Measurements from ENCODE around the gene B3GALT6.

The B3GALT6 gene

DNA sequence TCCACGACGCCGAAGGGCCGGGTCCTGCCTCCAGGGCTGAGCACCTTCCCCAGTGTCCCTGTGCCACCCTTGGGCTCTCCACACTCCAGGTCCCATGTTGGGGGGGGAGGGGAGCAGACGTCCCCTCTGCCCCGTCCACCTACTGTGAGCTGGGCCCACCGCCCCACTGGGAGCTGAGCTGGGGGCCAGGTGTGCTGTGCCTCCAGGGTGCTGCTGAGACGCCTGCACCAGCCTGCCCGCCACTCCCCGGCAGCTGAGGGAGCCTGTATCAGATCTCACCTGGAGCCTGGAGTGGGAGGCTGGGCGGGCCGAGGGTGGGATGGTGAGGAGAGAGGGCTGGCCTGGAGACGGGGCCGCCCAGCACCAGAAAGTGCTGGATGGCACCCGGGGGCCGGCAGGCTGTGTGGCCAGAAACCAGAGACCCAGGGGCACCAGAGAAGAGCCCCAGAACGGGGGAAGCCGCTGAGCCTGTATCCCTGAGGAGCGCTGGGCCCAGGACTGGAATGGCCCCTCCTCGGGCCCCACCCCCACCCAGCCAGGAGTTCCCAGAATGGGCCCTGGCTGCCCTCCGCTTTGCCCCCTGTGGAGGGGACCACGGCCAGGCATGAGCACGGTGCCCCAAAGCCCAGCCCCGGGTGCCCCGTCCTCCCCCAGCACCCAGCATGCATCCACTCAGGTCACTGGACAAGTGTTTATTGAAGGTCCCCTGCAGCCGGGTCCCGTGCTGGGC lies 29.0 kb upstream of the B3GALT6 start:
- no peak for DNase-seq

DNA sequence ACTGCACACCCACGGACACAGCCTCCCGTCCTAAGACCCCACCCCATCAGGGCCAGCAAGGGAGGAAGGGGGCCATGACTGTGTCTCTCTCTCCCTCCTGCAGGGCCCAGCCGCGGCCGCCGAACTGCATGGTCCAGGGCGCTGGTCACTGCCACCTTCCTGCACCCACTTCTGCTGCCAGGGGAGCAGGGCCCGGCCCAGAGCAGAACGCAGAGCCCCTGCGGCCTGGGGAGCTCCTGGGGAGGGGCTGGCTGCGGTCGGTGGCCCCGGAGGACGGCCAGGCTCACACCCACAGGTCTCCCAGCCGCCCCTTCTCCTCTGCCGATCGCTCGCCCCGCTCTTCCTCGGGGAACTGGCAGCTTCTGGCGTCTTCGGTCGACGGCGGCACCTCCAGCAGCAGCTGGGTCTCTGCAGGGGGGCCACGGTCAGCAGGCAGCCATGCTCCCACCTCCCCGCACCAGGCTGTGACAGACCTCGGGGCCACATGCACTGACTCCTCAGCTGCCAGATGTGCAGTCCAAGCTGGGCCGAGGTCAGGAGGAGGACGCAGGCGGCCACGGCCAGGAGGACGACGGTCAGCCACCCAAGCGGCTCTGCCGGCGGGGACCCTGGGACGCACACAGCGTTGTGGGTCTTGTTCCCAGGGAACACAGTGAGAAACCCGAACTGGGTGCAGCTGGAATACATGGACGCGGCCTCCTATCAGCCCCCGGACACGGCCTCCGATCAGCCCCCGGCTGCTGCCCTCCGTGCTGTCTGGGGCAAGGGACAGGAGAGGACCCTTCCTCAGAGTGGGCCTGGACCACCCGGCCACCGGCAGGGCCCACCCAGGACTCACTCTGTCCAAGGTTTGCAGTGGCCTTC lies 28.2 kb upstream of the B3GALT6 start:
- no peak for DNase-seq

DNA sequence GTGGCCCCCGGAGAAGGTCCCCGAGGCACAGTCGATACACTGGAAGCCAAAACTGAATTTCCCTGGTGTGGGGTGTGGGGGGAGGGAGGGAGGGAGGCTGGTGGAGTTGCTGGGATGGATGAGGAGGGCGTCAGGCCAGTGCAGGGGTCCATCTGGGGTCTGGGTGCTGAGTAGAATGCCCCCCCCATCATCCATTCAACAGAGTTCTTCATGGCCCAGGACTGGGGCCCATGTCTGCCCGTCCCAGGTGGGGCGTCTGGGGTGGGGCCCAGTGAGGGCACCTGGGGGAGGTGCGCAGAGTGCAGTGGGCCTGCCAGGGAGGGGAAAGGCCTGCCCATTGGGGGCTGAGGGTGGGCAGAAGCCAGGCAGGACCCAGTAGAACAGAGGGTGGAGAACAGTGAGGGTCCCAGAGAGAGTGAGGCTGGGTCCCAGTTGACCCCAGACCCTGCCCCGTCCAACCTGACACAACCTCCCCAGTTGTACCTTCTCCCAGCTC lies 27.6 kb upstream of the B3GALT6 start:
- no peak for DNase-seq

DNA sequence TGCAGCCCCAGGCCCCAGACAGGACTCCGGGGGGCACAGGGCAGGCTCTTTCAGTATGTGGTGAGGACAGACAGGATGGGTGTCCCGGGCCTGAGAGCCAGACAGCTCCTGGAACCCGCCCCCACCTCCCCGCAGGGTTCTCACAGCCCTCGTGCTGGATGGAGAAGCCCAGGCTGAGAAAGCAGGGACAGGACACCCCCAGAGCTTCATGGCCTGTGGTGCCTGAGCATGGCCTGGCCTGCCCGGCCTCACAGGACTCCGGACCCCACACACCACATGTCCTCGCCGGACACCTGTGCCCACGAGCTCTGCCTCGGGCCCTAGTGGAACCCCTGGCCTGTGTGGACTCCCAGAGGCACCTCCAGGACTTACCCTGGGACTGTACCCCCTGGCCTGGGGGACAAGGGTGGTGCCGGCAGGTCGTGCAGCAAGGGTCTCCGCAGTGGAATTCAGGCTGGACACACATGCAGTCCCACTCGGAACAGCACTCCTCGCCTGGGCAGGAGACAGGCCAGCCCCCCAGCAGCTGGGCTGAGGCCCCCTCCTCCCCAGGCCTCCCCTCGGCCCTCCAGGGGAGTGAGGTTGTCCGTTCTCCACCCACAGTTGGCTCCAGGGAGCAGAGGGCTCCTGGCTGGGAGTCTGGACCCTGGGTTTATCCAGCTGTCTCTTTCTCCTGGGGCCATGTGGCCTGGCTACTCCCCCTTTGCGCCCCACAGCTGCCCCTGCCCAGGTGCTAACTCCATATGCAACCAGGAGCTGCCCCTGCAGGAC lies 26.9 kb upstream of the B3GALT6 start:
- no peak for DNase-seq

DNA sequence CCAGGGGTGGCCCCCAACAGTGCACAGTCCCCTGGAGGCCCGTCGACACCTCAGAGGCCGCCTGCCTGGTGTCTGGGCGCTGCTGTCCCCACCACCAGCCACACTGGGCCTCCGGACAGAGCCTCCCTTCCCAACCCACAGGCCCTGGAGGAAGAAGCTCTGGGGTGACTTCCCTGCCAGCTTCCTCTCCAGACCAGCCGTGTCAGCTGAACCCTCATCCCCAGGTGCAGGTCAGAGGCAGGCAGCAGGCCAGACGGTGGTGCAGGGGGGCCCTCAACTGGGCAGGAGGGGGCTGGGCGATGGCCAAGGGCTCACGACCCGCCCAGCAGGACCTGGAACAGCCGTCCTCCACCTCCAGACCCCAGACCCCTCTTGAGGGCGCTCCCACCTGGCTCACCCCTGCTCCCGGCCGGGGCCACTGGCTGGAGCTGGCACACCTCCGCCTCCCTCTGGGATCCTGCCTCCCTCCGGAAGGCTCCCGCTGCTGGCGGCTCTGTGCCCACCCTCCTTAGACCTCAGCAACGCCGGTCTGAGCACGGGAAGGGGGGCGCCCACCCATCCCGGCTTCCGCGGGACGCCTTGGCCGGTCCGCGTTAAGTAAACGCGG lies 26.2 kb upstream of the B3GALT6 start:
- no peak for DNase-seq

DNA sequence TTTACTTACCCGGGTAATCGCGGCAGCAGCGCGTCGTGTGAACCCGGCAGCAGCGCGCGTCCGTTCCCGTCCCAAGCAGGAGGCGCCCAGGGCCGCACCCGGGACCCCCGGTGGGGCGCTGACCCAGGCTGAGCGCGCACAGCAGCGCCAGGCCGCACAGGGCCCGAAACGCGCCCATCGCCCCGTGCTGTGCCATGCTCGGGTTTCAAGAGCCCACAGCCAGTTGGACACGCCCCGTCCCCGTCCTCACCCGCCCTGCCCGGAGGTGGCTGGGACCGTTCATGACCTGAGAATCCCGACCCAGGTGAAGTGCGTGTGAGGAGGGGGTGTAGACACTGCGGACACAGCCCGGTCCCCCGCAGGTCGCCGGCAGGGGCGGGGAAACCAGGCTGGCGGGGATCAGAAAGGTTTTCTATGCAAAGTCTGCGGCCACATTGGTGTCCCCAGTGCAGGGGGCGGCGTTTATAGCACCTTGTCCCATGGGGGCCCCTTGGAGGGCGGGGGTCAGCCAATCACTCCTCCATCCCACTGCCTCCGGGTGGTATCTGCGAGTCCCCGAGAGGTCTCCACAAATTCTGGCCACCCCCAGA lies 25.6 kb upstream of the B3GALT6 start, which contains the start of gene TNFRSF18:
Gene TNFRSF18, minus strand, starts transcription at position 217 of the 590 bp plus-strand sequence. Its CDS starts 21 bp downstream, at position 196.
- no peak for DNase-seq

DNA sequence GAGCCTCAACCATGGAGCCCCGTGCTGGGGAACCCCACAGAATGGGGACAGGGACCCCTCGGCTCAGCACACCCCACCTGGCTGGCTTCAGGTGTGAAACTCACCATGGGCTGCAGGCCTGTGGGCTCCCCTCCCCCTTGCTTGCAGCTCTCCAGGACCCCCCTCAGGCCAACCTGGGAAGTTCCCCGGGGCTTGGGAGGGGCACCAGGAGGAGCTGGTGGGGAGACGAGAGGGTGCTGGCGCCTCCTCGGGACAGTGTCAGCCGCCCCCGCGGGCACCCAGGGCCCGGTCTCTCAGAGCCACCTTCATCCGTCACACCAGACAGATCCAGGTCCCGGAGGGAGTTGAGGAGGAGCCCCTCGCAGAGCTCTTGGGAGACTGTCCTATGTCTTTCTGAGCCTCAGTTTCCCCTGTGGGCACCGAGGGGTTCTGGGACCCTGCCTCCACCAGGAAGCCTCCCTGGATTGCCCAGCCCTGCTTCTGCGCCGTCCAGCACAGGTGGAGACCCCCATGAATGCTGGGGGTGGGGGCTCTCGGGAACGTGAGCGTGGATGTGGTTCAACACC lies 25.0 kb upstream of the B3GALT6 start:
- no peak for DNase-seq

DNA sequence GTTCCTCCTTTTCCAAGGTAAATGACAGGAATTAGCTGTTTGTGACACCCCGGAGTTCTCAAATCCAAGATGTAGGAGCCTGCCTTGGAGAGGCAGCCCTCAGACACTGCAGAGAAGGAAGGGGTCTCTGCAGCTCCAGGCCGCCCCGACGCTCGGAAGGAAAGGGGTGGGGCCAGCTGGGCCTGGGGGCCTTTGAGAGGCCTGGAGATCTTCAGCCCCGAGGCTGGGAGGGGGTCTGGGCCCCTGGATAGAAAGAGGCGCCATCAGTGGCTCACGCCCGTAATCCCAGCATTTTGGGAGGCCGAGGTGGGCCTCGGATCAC lies 24.5 kb upstream of the B3GALT6 start:
- DNase-seq = no peak

DNA sequence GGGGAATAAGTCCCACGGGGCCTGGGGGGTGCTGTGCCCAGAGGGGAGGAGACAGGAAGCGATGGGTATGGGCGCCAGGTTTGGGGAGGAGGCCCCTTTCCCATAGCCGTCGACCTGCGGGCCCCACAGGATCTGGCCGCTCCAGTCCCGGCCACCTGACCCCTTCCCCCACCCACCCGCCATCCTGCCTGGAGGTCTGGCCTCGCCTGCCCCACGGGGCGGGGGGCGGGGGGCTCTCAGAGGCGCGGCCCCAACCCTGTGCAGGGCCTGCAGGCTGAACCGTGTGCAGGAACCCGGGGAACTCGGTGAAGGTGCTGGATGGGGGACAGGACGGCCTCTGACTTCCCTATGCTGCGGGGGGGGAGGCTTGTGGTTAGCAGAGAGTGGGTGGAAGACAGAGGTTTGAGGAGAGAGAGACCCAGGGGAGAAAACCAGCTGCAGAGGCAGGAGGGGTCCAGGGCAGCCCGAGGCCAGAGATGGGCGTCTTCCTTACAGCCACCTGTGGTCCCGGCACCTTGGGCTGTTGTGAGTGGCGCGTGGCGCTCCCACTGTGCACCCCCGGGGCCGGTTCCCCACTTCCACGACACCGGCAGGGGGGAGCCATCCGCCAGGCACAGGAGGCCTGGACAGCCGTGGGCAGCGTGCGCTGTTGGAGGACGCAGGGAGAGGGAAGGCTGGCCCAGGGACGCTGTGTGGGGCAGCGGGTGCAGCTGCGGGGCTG lies 23.2 kb upstream of the B3GALT6 start:
- no peak for DNase-seq

DNA sequence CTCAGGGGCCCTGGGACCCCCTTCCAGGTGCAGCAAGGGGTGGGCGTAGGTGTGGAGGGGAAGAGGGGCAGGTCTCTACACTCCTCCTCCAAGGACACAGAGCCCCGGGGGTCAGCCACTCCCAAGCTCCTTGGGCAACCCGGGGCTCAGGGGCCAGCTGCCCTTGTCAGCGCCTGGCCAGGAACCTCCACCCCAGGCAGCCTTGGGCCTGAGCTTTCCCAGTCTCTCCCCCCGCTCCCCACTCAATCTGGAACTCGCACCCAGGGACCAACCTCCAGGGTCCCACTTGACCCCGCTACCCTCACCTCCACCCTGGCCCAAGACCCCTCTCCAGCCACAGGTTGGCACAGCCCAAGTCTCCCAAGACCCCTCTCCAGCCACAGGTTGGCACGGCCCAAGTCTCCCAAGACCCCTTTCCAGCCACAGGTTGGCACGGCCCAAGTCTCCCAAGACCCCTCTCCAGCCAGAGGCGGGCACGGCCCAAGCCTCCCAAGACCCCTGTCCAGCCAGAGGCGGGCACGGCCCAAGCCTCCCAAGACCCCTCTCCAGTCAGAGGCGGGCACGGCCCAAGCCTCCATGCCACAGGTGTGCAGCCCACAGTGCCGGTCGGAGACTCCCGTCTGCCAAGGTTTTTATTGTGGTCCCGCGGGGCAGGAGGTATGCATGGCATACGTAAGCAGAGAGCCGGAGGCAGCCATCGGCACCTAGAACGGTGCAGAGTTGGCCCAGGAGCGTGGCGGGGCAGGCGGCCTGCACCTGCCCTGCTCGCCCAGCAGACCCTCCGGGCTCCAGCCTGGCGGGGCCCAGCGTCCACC lies 21.1 kb upstream of the B3GALT6 start:
- no peak for DNase-seq

DNA sequence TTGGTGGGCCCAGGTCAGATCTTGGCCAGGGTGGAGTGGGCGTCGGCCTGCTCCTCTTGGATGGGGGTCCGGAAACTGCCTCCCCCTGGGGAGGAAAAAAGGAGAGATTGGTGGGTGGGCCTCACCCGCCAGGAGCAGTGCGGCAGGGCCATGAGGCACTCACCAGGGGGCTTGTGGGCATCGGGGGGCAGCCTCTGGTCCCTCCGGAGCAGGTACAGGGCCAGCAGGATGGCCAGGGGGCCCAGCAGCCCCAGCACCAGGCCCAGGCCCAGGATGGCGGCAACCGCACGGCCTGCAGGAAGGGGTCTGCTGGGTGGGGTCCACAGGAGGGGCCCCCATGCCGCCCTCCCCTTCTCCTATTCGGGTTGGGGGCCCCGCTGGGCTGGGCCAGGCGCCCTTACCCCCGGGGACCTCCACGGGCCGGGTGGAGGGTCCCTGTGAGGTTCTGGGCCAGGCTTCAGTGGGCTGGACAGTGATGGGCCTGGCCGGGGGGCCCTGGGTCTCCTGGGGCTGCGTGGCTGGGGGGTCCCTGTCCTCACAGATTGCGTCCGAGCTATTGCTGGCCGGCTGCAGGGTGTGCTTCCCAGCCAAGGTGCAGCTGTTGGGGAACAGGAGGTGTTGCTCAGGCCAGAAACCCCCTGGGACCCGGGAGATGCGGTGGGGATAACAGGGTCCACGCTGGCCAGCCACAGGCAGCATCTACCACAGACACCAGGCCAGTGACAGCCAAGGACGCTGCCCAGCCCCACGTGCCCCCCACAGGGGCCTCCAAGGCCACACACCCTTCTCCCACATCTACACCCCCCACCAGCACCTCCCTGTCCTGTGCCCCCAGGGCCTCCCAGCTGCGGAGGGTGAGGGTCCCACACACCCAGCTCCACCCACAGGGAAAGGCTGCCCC lies 20.2 kb upstream of the B3GALT6 start:
- DNase-seq = no peak

DNA sequence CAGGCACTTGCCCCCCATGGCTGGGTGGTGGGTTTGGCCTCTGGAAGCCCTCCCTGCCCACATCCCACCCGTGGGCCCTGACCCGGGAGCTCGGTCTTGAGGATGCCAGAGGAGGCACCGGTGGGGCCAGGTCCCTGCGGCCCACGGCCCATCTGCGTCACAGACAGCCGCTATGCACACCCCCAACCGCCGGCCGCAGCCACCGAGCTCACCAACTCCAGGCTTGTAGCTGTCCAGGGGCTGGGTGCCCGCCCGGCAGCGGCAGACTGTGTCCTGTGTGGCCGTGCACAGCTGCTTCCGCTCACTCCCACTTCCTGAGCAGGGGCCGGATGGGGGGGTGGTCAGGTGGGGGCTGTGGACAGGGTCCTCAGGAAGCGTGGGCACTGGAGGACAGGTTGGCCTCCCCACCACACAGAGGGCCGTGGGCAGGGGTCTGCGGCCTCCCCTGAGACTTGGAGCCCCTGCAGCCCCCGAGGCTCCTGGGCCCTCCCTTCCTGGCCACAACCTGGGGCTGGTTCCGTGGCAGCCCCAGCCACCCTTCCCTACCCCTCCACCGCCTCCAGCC lies 19.2 kb upstream of the B3GALT6 start:
- DNase-seq = no peak

DNA sequence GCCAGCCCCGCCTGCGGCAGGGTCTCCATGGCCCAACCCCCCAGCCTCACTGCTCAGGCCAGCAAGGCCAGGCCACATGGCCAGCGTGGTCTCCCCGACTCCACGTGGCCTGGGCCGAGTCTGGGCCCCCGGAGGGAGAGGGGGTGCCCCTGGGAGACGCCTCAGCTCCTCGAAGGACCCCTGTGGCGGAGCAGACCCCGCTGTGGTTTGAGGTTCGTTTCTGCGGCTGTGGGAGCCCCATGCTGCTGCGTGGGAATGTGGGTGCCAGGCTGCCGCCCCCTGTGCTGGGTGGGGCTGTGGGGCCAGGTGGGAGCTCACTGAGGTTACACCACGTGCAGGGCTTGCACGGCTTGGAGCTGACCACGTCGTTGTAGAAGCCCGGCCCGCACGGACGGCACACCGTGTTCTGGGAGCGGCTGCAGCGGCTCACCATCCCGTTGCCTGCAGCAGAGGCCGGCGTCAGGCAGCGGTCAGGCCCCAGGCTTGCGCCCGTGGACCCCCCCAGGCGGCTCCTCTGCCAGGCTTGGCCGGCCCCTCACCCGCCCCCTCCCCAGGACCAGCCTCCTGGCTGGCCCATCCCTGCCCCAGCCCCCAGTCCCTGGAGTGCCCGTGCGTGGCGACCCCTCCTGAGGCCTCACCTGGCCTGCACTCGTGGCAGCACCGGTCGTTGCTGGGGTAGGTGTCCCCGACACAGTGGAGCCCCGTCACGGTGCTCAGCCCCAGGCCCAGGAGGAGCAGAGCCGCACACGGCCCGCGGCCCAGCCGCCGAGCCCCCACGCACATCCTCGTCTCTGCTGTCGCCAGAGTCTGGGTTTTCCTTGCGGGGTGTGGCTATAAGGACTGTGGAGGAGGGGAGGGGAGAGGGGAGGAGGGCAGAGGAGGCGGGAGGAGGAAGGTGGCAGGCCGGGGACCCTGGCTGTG lies 18.4 kb upstream of the B3GALT6 start, which contains the start of gene TNFRSF4:
Gene TNFRSF4, minus strand, starts transcription at position 809 of the 921 bp plus-strand sequence. Its CDS starts 26 bp downstream, at position 783.
- no peak for DNase-seq

DNA sequence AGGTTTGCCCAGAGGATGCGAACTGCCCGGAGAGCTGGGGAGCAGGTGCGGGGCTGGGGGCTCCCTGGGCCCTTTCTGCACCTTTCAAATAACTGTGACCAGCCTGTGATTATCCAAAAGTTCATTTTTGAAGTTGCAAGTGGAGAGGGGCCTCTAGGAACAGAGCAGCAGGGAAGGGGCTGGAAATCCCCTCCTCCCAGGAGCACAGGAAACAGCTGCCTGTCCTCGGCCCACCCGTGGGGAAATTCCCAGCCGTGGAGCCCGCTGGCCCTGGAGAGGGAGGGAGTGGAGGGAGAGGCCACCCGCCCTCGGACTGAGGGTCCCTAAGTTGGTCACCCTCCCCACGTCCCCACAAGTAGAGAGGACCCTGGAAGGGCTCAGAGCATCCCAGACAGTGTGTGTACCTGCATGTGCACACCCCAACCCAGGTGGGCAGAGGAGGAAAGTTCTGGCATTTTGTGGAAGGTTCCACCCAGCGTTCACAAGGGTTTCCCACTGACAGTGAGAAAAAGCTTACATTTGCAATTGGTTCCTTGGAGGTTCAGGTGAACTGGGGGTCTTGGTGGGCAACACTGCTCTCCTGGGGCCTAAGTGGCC lies 16.9 kb upstream of the B3GALT6 start:
- DNase-seq = no peak

DNA sequence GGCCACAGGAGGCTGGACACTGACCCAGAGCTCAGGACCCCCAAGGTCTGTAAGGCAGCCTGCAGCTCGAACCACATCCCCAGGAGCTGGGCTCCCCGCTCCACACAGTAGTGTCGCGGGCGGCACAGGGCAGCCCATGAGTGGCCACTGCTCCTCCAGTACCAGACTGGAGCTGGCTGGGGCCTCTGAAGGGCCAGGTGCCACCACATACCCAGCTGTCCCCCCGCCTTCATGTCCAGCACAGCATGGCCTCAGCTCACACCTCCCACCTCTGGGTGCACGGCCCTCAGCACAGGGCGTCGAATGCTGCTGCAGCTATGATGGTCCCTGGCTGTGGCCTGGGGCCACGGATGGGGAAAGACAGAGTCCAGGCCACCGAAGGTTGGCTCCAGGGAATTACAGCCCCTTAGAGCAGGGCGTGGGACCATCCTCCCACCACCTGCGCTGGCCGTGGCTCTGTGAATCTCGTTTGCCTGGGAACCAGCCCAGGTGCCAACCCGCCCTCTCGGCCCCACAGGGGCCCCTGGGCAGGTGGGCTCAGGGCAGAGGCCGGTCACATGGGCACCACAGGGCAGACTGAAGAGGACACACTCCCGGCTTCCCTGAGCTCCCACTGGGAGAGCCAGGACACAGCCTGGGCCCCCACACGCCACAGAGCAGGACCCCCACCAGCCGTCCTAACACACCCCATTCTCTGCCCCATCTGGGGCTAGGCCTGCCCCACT lies 16.0 kb upstream of the B3GALT6 start:
- no peak for DNase-seq

DNA sequence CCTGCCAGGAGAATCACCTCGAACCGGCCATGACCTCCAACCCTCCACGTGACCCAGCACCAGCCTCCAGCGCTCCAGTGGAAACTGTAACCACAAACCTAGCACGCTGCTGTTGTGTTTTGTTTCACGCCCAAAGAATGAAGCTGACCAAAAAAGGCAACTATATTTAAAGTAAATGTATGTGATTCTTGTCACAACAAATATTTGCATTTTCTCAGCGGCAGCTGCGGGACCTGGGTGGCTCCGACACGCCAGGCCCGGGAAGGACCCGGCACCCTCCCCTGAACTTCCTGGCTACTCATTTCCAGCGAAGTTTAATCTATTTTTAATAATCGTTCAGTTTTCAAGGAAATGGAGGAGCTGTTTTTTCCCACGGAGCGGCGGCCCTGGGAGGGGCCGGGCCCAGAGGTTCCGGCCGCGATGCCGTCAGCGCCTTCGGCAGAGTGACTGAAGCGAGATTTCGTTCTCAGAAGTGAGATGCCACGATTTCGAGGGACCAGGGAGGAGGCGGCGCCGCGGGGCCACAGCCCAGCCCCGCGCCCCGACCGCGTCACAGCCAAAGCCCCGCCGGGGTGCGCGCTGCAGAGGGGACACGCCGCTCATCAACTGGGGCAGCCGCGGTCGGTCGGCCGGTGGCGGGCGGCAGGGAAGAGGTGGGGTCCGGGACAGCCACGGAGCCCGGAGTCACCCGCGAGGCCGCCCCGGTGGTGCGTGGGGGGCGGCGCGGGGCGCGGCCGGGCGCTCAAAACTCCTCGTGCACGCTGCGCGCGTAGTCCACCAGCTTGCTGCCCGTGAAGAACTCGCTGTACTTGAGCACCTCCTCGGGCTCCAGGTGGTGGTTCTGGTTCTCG lies 15.0 kb upstream of the B3GALT6 start:
- no peak for DNase-seq
